ENCODE data around the gene PDE1C. TPM values are rescaled to one million over a fixed set of nuclear protein-coding genes. Genes with fewer than 3 reads are reported as not detected.

PDE1C gene
- total RNA-seq, 1 donor from 2014 or later: 0.26 TPM

DNA sequence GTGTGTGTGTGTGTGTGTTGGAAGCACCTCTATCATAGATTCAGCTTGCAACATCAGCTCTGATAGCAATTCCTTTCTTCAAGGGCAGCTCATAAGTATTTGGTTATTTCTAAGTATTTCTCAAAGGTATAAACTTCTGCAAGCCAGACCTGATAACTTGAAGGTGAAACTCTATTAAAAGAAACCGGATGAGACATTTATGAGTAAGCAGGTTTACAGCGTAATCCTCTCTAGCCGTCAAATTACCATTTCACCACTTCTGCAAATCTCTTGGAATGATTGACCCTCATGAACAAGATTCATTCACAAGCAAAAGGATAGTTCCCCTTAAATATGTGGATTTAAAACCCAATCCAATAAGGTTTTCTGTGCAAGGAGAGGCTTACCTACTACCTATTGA, 23.1 kb downstream of the PDE1C start:
- Mint-ChIP-seq H3K4me3 (no peak overlapping the region), H3K27ac (ENCODE audit: unreplicated experiment) (no peak overlapping the region), H3K4me1 (peaks cover 15% of the 10 kb centered on the region), H3K9me3 (no peaks in the 10 kb centered on the region), H3K27me3 (ENCODE audit: low read depth) (no peaks in the 10 kb centered on the region), H3K36me3 (ENCODE audit: low read depth) (no peaks in the 10 kb centered on the region)
- DNase-seq (ENCODE audit: low read depth, low spot score): no peak
- TF ChIP-seq, protein P1, sequence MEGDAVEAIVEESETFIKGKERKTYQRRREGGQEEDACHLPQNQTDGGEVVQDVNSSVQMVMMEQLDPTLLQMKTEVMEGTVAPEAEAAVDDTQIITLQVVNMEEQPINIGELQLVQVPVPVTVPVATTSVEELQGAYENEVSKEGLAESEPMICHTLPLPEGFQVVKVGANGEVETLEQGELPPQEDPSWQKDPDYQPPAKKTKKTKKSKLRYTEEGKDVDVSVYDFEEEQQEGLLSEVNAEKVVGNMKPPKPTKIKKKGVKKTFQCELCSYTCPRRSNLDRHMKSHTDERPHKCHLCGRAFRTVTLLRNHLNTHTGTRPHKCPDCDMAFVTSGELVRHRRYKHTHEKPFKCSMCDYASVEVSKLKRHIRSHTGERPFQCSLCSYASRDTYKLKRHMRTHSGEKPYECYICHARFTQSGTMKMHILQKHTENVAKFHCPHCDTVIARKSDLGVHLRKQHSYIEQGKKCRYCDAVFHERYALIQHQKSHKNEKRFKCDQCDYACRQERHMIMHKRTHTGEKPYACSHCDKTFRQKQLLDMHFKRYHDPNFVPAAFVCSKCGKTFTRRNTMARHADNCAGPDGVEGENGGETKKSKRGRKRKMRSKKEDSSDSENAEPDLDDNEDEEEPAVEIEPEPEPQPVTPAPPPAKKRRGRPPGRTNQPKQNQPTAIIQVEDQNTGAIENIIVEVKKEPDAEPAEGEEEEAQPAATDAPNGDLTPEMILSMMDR (conservative IDR thresholded peaks at IDR 0.05): no peak

DNA sequence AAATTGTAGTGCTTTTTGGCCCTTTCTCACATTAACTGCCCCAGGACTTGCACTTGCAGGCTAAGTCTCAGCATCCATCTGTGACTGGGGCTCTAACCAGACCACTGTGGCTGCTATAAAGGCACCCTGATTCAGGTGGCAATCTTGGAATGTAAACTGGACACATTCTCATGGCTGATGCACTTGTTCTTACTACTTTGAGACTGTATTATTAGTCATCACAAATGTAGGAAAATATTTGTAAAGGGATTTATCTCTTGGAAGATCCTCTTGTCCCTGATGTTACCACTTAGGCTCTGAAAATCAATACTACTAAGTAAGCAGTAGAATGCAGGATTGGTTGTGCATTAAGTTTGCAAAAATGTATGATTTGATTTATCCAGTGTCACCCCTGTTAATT, 25.0 kb downstream of the PDE1C start:
- H3K27me3 Mint-ChIP-seq (ENCODE audit: low read depth): no peaks in the 10 kb centered on the region
- H3K4me1 Mint-ChIP-seq: peaks cover 6% of the 10 kb centered on the region
- no peaks in the 10 kb centered on the region for H3K36me3 Mint-ChIP-seq (ENCODE audit: low read depth)
- H3K27ac Mint-ChIP-seq (ENCODE audit: unreplicated experiment): no peak overlapping the region
- no peaks in the 10 kb centered on the region for H3K9me3 Mint-ChIP-seq
- TF ChIP-seq, protein P1 (conservative IDR thresholded peaks at IDR 0.05): no peak
- no peak for DNase-seq (ENCODE audit: low read depth, low spot score)
- no peak overlapping the region for H3K4me3 Mint-ChIP-seq

- Mint-ChIP-seq H3K4me3 (no peak overlapping the region), H3K36me3 (ENCODE audit: low read depth) (no peaks in the 10 kb centered on the region), H3K9me3 (no peaks in the 10 kb centered on the region), H3K4me1 (peaks cover 6% of the 10 kb centered on the region), H3K27me3 (ENCODE audit: low read depth) (no peaks in the 10 kb centered on the region), H3K27ac (ENCODE audit: unreplicated experiment) (no peak overlapping the region)
- TF ChIP-seq, protein P1 (conservative IDR thresholded peaks at IDR 0.05): no peak
- DNase-seq (ENCODE audit: low read depth, low spot score): no peak
These were observed 25.5 kb downstream of the PDE1C start for GRCh38 chr7:32044739-32045138.

DNA sequence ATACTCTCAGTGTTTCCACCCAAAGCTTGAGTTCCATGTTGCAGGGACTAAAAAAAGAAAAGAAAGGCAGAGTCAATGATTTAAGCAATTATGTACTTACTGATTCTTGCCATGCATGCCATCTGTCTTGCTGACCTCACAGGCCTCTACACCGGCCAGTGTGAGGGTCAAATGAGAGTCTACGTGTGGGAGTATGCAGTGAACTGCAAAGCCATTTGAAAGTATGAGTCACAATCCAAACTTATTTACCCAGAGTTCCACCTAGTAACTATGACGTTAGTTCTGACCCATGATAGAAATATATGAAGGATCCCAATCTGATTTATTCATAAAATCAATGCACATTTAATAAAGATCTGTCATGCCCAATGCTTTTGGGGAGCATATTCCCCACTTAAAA, 26.5 kb downstream of the PDE1C start:
- DNase-seq (ENCODE audit: low read depth, low spot score): no peak
- no peaks in the 10 kb centered on the region for H3K27me3 Mint-ChIP-seq (ENCODE audit: low read depth)
- H3K27ac Mint-ChIP-seq (ENCODE audit: unreplicated experiment): no peak overlapping the region
- TF ChIP-seq, protein P1 (conservative IDR thresholded peaks at IDR 0.05): no peak
- no peaks in the 10 kb centered on the region for H3K4me1 Mint-ChIP-seq
- H3K9me3 Mint-ChIP-seq: no peaks in the 10 kb centered on the region
- H3K4me3 Mint-ChIP-seq: no peak overlapping the region
- no peaks in the 10 kb centered on the region for H3K36me3 Mint-ChIP-seq (ENCODE audit: low read depth)

GRCh38 chr7:32042900-32043299, 27.3 kb downstream of the PDE1C start:
- H3K4me1 Mint-ChIP-seq: no peaks in the 10 kb centered on the region
- TF ChIP-seq, protein P1 (conservative IDR thresholded peaks at IDR 0.05): no peak

More at GRCh38 chr7:32042900-32043299, 27.3 kb downstream of the PDE1C start:
- Mint-ChIP-seq H3K36me3 (ENCODE audit: low read depth) (no peaks in the 10 kb centered on the region), H3K9me3 (no peaks in the 10 kb centered on the region), H3K27ac (ENCODE audit: unreplicated experiment) (no peak overlapping the region), H3K27me3 (ENCODE audit: low read depth) (no peaks in the 10 kb centered on the region), H3K4me3 (no peak overlapping the region)
- no peak for DNase-seq (ENCODE audit: low read depth, low spot score)
